CD1c-positive myeloid dendritic cell (primary cell): ENCODE results near the gene TNFRSF14.
"Not testable (repeated sequence)": the region's sequence is repeated elsewhere in the genome, so short reads cannot be mapped to it uniquely, and the experiment has no call there.

ENCODE experiments used
- DNase-seq: peaks from one replicate; pipeline ENCODE4 v3.0.0-alpha.2; 2016; ENCODE audit errors: extremely low spot score

Gene TNFRSF14

DNA sequence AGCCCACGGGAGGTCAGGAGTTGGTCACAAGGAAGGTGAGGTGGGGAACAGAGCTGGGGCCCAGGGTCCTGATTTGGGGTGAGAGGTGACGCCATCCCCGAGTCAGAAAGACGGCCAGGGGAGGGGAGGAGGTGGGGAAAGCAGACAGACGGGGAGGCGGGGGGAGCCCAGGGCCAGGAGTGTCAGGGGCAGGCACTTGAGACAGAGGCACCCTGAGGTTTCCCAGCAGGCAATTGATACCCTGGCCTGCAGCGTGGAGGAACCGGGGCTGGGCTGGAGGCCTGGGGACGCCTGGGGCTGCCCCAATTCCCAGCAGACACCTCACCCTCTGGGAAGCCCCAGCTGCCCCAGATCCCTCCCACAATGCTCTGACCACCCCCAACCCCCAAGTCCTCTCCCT lies 3.1 kb upstream of the TNFRSF14 start:
- not testable (repeated sequence) for DNase-seq

DNA sequence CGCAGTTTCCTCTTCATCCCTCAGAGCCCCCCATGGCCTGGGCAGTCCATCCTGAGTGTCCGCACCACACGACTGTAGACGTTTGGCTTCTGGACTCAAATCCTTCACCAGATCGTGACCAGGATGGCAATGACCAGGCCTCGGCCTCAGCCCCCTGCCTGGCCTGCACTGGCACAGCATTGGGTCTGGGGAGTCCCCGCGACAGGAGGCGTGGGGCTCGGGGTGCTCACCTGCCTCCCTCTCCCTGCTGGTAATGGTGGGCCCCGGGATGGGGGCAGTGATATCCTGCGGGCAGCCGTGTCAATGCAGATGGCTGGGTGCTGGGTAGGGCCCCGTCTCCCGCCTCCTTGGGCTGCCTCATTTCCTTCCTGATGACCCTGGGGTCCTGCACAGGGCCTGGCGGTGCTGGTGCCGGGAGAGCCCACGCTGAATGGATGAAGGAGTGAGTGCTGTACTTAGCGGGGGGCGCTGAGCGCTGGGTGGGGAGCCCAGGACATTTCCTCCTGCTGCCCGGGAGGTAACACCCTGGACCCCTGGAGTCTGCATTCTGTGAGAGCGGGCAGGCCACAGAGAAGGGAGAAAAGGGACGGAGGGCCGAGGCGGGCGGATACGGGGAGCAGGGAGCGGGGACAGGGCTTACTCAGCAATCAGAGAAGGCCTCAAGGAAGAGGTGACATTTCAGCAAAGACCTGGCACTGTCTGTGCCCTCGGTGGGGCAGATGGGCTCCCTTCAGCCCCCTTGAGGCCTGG lies 2.1 kb upstream of the TNFRSF14 start:
- DNase-seq = no peak

DNA sequence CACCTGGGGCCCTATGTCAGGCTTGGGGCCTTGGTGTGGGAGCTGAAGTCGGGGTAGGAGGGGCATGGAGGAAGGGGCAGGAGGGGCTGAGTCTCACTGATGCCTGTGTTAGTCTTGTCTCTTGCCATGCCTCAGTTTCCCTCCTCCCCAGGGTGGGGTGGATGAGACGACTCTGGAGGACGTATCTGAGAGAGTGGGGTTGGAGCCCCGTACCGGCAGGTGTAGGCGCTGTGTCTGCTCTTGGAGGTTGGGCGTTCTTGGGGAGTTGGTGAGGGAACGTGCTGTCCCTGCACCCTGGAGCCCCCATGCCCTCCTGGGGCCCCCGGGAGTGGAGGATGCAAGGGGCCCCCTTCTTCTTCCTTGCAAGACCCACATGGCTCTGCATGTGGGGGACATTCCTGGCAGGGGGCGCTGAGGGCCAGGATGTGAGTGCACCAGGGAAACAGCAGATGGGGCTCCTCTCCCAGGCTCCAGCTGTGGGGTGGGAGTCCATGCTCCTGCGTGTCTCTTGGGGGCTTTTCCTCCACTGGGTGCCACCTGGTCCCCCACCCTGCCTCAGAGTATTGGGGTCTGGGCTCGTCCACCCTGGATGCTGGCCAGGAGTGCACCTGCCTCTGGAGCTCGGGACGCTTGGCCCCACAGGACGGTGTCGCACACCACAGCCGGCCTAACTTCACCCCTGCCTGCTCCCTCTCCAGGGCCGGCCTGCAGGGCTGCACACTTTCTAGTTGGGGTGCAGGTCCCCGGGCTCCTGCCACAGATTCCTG lies 1.4 kb upstream of the TNFRSF14 start:
- DNase-seq = peak; percentile 51

DNA sequence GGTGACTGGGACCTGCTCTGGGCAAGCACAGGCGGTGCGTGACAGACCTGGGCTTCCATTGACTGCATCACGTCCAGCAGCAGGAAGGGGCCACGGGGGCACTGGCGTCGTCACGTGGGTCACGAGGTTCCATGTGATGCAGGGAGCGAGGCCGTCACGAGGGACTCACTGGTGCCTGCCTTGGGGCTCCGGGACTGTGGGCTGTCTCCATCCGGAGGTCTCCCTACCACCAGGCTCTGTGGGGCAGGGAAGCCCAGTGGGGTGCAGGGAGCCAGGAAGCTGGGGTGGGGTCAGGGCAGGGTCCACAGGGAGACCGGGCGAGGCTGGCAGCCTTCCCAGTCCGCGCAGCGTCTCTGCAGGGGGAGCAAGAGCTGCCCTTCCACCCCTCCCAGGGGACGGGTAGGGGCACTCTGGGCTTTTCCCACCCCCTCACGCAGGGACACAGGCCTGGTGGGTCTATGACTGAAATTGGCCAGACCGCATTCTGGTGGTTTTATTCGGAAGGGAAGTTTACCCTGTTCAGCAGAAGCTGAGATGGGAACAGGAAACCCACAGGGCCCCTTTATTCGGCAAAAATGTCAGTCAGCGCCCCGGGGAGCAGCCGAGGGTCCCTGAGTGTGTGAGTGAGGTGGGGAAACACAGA lies 416 bp upstream of the TNFRSF14 start:
- DNase-seq = peak; percentile 94

DNA sequence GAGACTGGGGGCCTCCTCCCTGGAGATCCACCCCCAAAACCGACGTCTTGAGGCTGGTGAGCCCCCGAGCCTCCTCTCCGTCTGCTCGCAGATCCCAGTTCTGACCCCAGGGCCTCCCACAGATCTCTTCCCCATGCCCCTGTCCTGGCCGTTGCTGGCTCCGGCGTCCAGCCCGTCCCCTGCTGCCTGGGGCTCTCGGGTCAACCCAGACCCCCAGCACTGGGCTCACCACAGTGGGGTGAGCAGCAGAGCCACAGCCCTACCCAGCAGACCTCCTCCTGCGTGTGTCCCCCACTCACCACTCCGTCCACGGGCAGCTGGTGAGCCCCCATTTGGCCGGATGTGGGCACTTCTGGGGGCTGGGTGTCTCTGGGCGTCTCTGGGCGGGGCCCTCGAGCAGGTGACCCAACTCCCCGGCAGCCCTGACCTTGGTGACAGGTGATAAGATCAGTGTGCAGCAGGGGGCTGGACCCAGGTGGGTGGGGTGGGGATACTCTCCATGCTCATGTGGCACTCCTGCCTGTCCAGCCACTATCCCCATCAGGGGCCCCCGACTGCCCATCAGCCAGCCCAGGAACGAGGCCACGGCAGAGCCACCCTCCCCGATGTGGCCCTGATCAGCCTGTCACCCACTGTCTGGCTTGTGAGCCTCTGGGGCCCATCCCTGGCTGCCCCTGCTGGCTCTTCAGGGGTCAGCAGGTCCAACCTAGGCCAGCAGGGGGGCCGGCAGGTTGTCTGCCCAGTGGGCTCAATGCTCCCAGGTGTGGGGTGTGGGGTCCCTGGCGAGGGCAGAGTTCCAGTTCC lies 709 bp downstream of the TNFRSF14 start:
- DNase-seq = no peak

DNA sequence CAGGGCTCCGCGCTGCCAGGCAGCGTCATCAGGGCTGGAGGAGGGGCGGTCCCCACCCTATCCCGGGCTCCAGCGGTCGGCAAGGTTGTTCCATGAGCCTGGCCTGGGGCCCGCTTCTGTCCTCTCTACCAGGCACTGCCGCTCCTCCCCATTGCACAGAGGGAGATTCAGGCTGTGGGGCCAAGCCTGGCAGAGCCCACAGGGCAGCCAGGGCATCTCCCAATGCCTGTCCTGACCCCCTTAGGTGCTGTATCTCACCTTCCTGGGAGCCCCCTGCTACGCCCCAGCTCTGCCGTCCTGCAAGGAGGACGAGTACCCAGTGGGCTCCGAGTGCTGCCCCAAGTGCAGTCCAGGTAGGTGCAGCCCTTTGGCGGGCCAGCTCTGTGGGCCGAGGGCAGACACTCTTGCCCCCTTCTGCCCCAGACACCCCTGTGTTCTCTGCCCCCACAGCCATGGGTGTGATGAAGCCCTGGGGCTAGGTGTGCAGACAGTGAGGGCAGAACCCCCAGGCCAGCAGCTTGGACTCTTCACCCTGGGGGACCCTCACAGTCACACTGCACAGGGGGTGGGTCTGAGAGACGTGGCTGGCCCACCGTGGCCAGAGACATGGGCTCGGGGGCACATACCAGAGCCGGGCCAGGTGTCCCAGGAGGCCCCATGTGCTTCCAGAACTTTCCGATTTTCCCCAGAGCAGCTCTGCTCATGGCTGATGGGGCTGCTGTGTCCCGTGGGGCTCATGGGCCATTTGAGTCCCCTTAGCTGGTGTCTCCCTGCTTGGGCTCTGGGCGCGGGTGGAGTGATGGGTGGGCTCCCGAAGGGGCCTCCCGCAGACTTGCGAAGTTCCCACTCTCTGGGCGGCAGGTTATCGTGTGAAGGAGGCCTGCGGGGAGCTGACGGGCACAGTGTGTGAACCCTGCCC lies 1.6 kb downstream of the TNFRSF14 start:
- no peak for DNase-seq

DNA sequence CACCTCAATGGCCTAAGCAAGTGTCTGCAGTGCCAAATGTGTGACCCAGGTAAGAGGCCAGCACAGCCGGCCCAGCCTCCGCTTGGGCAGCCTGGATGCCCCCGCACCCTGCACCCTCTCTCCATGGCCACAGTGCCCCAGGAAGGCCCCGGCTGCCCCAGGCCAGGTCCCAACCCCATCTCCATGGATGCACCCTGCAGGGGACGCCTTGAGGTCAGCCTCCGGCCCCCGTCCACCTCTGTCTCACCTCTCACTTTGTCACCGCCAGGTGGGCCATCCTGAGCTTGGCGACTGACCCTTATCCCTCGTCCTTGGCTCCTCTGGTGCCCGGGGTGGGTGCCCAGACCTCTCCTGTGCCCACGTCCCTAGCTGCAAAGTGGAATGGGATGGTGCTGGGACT lies 2.2 kb downstream of the TNFRSF14 start:
- DNase-seq = no peak

DNA sequence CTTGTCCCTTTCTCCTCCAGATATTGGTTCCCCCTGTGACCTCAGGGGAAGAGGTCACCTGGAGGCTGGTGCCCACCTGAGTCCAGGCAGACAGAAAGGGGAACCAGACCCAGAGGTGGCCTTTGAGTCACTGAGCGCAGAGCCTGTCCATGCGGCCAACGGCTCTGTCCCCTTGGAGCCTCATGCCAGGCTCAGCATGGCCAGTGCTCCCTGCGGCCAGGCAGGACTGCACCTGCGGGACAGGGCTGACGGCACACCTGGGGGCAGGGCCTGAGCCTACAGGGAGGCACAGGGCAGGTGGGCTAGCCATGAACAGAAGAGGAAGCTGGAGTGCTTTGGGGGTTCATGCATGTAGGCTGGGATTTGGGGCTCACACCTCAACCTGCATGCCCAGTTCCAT lies 2.7 kb downstream of the TNFRSF14 start:
- DNase-seq = no peak

DNA sequence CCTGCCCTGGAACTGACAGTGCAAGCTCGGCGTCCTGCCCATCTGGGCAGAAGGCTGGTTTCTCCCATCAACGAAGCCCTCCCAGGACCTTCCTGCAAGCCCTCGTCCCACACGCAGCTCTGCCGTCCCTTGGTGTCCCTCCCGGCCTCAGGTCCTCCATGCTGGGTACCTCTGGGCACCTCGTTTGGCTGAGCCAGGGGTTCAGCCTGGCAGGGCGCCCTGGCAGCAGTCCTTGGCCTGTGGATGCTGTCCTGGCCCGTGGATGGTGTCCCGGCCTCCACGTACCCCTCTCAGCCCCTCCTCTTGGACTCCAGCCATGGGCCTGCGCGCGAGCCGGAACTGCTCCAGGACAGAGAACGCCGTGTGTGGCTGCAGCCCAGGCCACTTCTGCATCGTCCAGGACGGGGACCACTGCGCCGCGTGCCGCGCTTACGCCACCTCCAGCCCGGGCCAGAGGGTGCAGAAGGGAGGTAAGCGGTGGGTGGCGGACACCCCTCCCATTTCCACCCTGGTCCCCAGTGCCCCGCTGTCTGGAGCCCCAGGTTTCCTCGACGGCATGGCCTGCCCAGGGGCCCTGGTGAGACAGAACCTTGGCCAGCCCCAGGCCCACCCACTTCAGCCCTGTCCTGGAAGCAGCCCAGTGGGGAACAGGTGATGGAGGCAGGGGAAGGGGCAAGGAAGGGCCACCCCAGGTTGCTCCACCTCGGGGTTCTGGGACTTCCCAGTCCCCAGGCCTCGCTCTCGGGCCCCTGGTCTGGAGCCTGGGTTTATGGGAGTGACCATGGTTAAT lies 3.5 kb downstream of the TNFRSF14 start:
- DNase-seq = no peak

DNA sequence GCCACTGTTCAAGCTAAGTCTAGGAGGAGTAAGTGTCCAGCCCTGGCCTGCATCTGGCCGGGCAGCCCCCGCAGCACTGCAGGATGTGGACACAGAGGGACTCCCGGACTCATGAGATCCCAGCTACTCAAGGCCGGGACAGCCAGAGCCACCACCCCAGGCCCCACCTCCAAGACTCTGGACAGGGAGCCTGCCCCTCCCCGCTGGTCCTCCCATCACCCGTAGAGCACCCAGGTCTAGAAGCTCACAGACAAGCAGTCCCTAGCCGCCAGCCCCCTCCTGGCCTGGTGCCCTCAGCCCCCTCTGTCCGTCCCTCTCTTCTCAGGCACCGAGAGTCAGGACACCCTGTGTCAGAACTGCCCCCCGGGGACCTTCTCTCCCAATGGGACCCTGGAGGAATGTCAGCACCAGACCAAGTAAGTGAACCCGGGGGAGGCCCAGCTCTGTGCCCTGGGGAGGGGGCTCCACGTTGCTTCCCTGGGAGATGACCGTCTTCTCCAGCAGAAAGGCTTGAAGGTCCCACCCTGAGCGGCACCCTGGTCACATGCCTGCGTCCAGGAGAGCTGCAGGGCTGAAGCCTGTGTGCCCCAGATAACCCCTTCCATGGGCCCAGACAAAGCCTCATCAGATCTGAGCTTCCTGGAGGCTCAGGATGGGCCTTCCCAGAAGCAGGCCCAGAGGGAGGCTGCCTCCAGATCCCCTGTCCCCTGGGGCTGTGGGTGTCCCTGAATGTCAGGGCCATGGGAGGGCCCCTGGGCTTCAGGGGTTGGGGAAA lies 4.3 kb downstream of the TNFRSF14 start:
- no peak for DNase-seq

DNA sequence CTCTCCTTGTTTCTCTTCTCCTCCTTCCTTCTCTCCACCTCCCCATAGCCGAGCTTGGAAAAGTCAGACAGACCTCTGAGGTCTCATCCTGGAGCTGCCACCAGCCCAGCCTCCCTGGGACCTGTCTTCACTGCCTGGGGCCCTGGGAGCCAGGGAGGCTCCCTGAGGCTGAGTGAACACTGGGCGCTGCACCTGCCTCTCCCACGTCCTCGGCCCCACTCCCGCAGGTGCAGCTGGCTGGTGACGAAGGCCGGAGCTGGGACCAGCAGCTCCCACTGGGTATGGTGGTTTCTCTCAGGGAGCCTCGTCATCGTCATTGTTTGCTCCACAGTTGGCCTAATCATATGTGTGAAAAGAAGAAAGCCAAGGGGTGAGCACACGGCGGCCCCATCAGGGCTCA lies 5.3 kb downstream of the TNFRSF14 start:
- DNase-seq = no peak

DNA sequence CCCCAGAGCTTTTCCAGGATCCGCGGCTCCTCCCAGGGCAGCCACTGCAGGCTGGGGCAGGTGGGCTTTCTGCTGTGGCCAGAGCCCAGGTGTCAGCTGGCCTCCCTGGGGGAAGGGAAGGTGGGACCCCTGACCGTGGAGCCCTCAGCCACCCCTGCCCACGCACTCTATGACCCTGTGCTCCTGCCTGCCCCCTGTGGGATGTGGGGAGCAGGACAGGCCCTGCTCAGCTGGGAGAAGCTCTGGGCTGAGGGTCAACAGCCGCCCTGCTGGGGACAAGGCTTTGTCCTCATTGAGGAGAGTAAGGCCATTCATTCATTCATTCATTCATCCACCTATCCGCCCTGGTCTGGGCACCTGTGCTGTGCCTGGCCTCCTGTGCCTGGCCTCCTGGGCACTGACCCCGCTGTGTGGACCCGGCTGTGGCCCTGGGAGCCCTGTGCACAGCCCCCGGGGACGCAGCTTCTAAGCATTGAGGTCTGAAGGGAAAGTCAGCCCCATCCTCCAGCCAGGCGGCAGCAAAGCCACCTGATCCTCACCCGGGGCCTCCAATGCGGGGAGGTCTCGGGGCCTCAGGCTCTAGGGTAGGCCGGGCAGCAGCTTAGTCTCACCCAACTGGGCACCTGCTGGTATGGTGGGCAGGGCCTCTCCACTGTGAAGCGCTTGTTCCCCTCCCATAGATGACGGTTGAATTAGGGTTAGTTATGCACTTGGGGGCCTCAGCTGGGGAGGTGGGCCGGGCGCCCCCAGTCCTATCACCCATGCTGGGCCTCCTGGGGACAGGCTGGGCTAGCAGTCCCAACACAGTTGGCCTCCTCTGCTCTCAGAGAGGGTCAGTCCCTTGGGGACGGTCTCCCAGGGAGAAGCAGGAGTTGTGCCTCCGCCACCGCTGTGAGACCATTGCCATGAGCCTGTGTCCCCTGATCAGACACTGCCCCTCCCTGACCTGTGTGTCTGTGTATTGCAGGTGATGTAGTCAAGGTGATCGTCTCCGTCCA lies 6.0 kb downstream of the TNFRSF14 start:
- DNase-seq = peak; percentile 33

DNA sequence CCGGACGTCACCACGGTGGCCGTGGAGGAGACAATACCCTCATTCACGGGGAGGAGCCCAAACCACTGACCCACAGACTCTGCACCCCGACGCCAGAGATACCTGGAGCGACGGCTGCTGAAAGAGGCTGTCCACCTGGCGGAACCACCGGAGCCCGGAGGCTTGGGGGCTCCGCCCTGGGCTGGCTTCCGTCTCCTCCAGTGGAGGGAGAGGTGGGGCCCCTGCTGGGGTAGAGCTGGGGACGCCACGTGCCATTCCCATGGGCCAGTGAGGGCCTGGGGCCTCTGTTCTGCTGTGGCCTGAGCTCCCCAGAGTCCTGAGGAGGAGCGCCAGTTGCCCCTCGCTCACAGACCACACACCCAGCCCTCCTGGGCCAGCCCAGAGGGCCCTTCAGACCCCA lies 7.0 kb downstream of the TNFRSF14 start:
- DNase-seq = no peak

DNA sequence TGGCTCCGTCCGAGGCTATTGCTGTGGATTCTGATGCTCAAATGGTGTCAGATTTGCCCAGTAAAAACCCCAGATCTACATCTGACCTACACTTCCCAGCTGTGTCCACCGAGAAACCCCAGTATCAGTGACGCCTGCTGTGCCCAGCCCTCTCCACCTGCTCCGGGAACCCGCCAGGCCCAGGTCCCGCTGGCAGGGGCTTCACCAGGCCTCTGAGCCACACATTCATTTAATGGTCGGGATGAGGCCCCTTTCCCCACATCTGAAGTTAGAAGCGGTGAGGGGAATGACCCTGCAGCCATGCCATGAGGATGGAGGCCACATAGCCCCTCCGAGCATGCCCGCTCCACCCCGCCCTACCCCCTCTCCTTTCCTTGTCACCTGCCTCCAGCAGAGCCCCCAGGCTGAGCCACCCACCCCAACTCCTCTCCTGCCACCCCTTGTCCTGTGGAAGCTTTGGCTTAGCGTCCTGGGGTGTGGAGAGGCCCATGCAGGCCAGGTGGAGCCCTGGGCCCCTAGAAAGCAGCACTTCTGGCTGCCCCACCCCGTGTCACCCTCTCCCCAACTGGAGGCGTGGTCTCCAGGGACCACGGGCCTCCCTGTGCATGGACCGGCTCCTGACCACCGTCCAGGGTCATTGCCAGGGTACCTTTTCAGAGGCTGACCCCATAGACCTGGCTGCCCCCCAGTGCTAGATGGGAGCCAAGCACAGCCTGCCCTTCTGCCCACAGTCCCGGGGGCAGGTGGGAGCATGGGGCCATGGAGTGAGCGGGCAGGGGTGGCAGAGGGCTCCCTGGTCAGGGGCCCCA lies 8.0 kb downstream of the TNFRSF14 start:
- DNase-seq = no peak

DNA sequence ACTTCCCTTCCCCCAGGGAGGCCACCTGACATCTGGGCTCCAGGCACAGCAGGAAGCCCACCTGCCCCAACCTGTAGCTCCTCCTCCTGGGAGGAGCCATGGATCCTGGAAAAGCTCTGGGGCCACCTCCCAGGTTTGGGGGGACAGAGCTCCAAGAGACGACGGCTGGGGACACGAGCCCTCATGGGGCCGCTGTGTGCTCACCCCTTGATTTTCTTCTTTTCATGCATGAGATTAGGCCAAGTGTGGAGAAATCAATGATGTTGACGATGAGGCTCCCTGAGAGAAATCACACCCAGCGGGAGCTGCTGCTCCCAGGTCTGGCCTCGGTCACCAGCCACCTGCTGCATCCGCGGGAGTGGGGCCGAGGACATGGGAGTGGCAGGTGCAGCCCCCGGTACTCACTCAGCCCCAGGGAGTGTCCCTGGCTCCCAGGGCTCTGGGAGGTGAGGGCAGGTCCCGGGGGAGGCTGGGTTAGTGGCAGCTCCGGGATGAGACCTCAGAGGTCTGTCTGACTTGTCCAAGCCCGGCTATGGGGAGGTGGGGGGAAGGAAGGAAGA lies 8.7 kb downstream of the TNFRSF14 start:
- DNase-seq = no peak

DNA sequence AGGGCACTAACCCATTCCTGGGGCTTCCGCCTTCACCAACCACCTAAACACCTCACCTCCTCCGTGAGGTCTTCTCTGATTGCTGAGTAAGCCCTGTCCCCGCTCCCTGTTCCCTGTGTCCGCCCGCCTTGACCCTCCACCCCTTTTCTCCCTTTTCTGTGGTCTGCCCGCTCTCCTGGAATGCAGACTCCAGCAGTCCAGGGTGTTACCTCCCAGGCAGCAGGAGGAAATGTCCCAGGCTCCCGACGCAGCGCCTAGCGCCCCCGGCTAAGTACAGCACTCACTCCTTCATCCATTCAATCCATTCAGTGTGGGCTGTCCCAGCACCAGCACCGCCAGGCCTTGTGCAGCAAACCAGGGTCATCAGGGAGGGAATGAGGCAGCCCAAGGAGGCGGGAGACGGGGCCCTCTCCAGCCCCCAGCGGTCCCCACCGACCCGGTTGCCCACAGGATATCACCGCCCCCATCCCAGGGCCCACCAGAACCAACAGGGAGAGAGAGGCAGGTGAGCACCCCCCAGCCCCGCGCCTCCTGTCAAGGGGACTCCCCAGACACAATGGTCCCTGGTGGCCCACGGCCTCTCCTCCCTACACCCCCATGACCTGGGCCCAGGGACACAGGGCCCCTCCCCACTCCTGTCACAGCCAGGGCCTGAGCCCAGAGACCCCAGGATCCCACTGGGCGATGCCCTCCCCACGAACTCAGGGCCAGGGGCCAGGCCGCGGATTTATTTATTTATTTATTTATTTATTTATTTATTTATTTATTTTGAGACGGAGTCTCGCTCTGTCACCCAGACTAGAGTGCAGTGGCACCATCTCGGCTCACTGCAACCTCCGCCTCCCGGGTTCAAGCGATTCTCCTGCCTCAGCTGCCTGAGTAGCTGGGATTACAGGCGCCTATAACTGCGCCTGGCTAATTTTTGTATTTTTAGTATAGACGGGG lies 10.2 kb downstream of the TNFRSF14 start:
- no peak for DNase-seq
